ENCODE data around the gene ASXL3.

GRCh38 chr18:33781429-33781828 is 203.4 kb downstream of the ASXL3 start:
- TF ChIP-seq POLR2A (IDR thresholded peaks at IDR 0.05; ENCODE audit: low read length) (no peak), GATA1 (IDR thresholded peaks at IDR 0.05; ENCODE audit: low read depth, low read length) (no peak)

Measured in erythroblast (primary cell).